Muscle of arm (tissue), 12 donors: ENCODE results near the gene SUPT3H. TPM values are rescaled to one million over a fixed set of nuclear protein-coding genes. Genes with fewer than 3 reads are reported as not detected.

Experiments
- DNase-seq: peaks from one replicate; pipeline ENCODE4 v3.0.0-alpha.2; 2013
- polyA plus RNA-seq, 12 donors: library from polyadenylated mRNA; unstranded; fragments of 120-200 nt; gene quantifications; one replicate each; pipeline ENCODE4 v1.2.1, GENCODE V29; 2013; ENCODE audit not compliant: insufficient read length in 12 of 12

The SUPT3H gene
- polyA plus RNA-seq, 12 donors: 9.8 to 12.7 (median 11.8) TPM; not detected in 2

DNA sequence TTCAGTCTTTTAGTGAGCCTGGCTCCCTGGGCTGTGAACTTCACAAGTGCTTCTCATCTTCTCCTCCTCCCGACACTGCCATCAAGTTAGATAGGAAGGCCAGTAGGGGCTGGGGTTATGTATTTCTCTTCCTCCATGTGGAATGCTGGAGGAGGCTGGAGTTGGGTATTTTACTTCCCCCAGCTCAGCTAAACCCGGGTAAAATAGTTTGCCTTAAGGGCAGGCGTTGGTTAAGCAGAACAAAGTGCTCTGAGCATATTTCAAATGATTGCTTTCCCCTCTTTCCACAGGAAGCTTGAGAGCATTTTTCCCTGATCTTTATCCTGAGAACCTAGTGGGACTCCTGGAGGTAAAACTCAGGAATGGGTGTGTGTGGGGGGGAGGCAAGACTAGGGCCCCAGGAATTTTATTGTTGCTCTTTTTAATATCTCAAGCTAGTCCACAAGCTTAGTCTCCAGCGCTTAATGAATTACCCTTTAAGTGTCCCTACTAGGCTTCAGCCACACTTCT lies 16.9 kb upstream of the SUPT3H start:
- DNase-seq: no peak

DNA sequence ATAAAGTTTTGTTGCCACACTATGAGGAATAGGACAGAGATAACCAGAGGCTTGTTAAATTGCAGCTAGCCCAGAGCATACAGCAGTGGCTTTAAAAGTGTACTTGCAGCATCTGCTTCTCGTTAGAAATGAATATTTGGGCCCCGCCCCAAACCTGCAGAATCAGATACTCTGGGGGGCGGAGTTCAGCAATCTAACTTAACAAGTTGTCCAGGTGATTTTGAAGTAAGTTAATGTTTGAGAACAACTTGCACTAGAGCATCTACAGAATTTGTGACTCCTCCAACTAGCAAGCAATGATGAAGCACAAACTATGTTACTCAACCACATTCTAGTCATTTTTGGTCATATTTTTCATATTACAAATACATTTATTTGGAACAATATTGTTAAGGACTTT lies 10.6 kb upstream of the SUPT3H start:
- no peak for DNase-seq

DNA sequence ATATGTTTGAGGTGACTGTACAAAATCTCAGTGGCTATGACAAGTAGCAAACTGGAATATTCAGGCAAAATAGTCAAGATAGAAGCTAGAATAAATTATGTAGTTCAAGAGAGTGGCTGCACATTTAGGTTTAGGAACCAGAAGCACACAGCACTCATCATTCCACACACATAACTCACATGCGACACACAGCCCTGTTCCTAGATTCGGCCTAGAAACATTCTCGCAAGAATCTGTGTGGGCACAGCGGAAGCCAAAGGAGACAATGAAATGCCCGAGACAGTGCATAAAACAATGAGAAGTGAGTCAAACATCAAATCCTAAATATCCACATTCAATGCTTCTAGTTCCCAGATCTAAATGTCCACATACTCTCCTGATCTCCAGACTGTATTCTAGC lies 9.5 kb upstream of the SUPT3H start:
- DNase-seq: no peak

DNA sequence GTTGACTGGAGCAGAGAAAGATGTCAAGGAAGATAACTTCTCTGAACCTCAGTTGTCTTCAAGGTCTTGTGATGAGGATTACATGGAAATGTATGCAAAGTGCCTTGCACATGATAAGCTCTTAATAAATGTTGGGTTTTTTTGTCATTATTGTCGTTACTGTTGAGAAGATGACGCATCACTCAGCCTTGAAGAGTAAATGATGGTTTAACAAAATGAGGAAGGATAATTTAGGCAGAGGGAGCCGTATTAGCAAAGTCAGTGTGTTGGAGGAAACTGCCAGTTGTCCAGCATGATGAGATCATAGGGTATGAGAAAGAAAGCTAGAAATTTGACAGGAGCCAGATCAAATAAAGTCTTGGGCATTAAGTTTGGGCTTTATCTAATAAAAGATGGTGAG lies 8.8 kb upstream of the SUPT3H start:
- DNase-seq: no peak

DNA sequence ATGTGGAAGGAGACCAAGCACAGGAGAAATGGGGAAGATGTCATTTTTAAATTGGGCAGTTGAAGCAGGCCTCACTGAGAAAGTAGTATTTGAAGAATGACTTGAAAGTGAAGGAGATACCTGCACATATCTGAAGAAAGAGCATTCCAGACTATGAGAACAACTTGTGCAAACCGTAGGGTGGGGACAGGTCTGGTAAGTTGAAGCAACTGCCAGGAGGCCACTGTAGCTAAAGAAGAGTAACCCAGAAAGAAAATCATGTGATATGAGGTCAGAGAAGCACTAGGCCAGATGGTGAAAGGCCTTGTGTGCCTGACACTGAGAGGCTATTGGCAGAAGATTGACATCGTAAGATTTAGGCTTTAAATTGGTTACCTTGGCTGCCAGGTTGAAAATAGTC lies 4.7 kb upstream of the SUPT3H start:
- DNase-seq: no peak

DNA sequence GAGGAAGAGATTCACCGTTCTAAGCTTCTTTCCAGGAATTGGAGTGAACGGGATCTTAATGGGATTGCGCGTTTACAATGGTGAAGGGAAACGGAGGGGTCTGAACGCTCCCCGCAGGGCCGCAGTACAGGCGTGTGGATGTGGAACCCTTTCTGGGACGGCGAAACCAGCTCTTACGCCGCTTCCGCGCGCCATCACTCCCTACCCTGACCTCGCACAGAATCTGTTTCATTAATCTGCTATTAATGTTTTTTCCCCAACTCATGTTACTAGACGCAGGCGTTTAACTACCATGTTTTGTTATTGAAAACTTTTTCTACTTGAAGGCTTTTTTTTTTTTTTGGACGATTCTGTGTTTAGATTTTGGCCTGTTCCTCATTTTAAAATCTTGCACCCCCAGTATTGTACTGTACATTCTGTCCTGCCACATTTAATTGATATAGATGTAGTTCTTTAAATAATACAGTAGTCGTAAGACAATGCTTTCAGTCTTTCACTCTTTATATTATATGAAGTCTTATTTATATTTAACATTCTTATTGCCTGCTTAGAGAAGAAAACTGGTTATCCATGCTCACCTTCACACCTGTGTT lies 696 bp upstream of the SUPT3H start:
- DNase-seq: no peak

DNA sequence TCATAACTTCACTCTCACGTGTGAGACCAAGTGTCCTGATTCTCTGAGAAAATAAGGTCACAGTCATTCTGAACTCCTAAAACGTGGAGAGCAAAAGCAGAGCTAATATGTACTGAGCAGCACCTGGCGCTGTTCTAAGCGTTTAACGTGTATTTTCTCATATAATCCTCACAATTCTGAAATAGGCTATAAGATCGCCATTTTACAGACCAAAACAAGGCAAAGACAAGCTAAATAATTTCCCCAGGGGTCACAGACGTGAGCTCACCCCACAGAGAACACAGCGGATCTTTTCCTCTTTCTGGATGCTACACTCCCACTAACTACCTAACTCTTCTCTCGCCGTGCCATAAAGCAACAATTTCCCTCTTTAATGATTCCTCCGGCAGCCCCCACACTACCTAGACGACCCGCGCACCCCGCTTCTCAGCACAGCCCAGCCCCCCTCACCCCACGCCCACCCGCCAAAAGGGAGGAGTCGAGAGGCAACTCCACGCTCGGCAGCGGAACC lies 636 bp downstream of the SUPT3H start:
- DNase-seq: no peak

DNA sequence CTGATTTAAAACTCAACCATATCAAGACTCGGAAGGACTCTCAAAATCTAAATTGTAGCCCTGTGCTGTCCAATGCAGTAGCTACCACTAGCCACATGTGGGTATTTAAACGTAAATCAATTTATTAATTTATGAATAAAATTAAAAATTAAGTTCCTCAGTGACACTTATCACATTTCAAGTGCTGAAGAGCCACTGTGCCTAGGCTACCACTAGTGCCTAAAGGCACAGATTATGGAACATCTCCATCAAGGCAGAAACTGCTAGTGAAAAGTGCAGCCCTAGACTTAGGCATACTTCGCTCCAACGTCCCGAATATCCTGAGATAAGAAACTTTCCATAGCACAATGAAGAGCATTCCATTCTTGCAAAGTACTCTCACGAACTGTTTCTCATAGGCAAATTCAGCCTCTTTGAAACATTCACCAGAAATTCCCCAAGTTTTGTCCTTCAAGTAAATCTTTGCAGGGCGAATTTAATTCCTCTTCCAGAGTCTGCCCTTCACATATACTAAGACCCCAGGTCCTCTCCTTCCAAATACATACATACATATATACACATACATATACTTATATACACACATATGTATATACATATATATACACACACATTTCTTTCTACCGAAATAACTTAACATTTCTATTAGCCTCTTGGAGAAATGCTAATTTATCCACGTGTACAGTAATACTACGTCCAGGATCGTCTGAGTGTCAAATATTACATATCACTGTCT lies 1.3 kb downstream of the SUPT3H start:
- DNase-seq: peak; percentile 16

DNA sequence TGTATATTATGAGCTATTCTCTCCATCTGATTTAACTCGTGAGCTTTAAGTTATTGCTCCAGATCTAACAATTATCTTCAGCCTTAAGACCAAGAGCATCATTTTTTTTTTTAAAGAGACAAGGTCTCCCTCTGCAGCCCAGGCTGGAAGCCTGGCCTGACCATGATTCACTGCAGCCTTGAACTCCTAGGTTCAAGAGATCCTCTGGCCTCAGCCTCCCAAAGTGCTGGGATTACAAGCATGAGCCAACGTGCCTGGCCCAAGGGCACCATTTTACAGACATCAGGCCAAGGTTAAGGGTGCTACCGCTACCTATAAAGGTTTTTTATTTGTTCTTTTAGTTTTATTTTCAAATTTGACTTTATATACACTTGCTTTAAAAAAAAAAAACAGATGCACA lies 2.3 kb downstream of the SUPT3H start:
- no peak for DNase-seq

DNA sequence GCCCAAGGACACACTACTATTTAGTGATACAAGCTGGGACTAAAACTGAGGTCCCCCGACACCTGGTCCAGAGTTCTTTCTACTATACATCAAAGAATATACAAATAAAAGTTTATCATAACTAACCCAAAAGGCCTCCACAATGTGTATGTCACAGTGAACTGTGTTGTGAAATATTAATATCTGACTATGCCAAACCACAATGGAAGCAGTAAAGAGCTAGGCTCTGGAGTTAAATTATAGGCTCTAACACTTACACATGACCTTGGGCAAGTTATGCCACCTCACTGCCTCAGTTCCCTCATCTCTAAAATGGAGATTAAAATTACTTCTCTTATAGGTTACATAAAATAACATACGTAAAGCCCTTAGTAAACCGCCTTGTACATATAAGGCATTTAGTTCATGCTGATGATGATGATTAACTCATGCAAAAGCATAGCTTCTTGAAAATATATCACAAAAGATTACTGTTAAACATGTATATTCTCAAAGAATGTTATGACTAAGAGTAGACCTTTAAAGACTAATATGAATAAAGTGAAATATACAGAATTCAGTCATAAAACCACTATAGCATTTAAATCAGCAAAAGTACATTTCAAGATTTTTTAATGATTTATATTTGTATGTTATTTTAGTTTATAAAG lies 5.7 kb downstream of the SUPT3H start:
- DNase-seq: no peak

DNA sequence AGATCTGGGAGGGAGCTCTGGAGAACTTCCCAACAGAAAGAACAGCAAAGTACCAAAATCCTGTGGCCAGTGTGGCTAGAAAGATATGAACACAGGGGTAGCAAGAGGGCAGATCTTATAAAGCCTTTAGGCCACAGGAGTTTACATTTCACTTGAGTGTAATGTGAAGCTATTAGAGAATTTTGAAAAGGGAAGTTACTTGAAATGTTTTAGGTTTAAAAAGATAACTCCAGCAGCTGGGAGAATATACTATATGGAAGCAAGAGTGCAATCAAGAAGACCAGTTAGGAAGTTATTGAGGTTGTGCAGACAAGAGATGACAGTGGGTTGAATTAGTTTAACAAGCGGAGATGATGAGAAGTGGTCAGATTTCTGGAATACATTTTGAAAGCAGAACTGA lies 7.9 kb downstream of the SUPT3H start:
- DNase-seq: no peak

DNA sequence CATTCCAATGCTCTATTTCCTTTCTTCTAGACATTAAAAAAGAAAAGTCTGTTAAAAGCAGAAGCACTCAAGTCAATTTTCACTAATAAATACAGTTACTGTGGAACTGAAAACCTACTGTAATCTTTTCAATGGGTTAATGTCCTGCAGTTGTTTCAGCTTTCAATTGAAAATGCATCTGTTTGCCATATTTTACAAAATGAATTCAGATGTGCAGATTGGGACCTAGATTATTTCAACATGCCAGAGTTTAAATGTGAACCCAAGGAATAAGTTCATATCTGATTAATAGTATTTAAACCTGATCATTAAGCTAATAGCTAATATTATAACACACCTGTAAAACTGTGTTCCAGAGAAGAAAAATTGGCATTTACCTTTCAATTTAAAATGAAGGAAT lies 9.7 kb downstream of the SUPT3H start:
- DNase-seq: no peak

DNA sequence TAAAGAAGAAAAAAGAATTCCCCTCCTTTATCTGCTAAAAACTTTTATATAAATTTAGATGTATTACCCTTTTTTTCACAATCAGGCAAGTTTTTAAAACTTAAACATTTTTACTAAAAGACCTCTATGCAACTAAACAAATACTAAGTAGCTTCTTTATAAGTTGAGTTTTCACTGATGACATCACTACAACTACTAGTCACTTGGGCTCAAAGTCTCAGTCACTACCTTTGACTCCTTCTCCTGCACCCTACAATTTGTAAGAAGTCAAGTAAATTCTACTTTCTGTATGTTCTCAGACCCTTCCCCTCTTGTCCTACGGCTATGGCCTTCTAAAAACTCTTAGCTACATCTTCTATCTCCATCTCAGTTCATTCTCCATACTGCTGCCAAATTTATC lies 11.2 kb downstream of the SUPT3H start:
- DNase-seq: no peak

DNA sequence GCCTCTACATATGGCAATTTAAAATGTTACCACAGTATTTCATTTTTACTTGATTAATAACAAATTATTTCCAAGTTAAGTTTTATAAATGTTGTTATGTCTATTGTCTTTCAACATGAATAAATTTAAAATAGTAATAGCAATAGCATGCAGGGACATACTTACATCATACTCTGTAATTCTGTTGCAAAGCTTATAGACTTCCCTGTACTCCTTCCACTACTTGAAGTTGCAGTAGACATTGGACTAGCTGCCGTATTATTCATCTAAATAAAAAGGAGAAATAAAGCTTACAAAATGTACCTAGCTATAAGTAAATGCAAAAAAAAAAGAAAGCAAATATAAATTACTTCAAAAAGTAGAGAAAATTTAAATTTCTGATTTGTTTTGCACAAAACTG lies 12.7 kb downstream of the SUPT3H start:
- no peak for DNase-seq

DNA sequence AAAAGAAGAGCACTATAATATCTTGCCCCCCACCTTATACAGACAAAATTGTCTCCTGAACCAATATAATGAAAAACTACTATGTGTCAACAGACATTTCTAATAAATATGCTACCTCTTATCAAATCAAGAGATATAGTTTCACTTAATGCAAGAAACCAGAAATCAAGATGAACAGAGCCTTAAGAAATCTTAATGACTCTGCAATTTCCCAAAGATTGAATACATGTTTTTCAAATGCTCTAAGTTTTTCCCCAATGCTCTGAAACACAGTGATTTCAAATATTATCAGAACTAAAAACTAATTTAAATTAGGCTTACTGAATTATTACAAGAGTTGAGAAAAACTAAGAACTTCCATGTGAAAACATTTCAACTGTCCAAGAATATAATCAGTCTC lies 13.3 kb downstream of the SUPT3H start:
- no peak for DNase-seq

DNA sequence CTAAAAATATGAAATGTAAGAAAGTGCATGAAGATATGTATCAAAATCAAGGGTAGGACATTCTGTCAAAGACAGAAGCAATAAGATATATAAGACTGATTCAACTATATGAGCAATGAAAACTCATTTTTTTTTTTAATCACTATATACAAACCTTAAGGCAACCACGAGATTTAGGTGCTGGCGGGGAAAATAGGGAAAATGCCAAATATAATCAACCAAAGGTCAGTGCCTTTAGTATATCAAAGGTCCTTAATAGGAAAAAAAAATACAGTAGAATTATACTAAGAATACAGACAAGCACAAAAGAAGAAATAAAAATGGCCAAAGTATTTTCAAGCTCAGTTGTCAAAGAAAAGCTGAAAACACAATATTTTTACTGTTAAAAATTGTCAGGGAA lies 24.1 kb downstream of the SUPT3H start:
- DNase-seq: no peak

DNA sequence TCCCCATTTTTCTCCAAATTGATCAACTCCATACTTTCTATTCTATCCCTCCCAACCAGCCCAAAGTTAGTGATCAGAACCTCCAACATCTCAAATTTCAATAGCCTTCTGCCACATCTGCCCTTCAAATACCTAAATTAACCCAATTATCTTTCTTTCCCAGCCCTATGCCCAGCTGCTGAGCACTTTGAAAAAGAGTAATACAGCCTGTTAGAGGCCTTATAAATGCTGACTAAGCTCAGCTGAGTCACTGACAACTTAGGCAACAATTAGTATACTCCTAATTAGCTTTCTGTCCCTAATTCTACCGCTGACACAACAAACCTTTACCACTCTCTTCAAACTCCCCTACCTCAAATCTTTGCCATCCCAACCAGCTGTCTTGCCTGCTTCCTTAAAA lies 26.1 kb downstream of the SUPT3H start:
- no peak for DNase-seq

DNA sequence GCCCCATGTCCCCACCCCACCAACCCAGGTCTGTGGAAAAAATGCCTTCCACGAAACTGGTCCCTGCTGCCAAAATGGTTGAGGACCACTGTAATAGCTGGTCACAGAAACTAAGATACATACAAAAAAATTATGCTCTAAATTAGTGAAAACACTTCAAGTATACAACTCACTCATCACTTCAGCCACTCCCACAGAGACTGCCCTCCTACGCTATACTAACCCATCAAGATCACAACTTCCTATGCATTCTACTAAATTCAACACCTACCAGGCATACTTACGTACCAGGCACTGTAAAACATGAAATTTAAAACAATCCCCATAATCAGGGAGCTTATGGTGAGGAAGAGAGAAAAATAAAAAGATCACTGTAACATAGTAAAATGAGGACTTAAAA lies 26.7 kb downstream of the SUPT3H start:
- DNase-seq: no peak

DNA sequence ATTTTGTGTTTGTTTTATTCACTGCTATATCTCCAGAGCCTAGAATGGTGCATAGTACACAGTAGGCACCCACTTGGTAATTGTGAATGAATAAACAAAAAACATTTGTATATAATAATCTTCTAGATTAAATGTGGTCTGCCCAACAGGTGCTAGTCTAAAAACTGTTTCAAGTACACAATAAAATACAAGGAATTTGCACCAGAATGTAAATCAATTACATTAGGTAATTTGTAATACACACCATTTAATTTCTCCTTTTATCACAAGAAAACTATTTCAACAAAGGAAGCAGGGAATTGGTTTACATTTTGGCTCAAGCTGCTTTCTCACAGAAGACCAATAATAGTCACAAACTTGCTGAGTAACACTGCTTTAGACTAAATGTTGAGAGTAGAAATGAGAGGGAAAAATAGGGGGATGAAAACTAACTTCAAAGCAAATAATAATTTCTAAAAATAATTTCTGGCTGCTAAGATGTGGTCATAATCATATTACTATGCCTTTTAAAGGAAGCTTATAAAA lies 27.5 kb downstream of the SUPT3H start:
- no peak for DNase-seq

DNA sequence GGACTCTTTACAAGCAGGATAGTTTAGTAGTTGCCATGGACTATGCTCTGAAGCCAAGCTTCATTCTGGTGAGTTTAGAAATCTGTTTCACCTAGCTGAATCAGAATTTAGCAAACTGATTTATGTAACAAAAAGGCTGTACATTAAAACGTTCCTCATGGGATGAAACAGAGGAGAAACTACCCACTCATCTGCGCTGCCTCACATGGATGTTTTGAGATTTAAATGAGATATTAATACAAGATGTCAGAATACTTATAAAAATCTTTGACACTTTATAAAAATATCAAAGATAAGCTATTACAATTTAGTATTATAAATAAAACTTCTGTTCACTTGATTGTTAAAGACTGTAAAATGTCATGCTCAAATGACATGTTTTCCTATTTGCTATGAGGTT lies 32.8 kb downstream of the SUPT3H start:
- DNase-seq: no peak

DNA sequence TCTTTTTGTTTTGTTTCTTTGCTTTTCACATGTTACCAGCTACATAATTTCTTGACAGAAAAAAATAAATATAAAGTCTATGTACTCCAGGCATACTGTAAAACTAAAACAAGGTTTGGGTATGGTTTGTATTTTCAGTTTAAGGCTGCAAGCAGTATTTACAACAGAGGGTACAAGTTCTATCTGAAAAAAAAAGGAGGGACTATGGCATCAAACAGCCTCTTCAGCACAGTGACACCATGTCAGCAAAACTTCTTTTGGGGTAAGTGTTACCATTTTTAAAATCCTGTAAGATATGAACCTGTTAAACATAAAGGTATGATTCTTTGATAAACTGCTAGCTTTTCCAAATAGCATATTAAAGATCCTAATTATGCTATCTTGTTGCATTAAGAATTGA lies 49.2 kb downstream of the SUPT3H start:
- no peak for DNase-seq

DNA sequence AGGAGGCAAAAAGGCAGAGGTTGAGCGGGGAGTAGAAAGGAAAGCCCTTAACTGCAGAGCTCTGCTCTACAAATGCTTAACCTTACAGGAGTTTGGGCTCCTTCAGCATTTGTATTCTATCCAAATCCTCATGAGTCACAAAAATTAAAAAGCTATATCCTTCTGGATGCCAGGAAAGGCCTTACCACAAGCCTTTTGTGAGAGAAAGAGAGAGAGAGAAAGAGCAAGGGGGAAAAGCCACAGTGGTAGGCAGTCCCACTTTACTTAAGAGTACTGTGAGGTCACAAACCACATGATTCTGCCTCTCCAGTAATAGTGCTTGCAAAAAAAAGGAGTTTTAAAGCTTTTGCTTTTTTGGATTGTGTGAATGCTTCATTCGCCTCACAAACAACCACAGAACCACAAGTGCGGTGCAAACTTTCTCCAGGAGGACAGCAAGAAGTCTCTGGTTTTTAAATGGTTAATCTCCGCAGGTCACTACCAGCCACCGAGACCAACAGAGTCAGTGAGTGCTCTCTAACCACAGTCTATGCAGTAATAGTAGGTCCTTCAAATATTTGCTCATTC lies 49.7 kb downstream of the SUPT3H start, which contains the start of gene RUNX2:
Gene RUNX2 (plus strand): TSS at position 375 of the 567 bp plus-strand sequence. CDS start 397 bp downstream, outside the sequence.
- DNase-seq: no peak
